ENCODE results near the gene AP1M1.

The AP1M1 gene

DNA sequence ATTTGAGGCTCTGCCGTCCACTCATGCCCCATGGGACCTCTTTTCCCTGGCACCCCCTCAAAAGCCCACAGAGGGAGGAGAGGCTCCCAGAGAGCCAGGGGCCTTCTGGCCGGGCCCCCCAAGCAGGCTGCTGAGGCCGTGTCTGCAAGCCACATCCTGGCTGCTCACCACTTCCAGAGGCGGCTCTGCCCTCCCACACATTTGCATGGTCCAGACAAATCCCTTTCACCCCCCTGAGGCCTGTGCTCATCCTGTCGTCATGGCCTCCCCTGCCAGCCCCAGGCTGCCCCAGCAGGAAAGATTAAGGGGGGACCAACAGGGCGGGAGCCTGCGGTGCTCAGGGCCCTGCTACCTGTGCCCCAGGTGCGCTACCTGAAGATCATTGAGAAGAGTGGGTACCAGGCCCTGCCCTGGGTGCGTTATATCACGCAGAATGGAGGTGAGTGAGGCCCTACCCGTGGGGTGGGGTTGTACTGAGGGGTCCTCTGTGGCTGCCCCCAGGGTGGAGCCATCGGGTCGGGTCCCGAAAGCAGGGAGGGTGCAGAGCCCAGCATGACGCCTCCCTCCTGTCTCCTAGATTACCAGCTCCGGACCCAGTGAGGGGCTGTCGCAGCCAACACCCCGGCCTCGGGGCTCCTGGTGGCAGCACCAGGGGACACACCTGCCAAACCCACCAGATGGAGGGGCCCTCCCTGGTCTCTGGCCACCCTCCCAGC lies 36.3 kb downstream of the AP1M1 start:
- no peak for DNase-seq

DNA sequence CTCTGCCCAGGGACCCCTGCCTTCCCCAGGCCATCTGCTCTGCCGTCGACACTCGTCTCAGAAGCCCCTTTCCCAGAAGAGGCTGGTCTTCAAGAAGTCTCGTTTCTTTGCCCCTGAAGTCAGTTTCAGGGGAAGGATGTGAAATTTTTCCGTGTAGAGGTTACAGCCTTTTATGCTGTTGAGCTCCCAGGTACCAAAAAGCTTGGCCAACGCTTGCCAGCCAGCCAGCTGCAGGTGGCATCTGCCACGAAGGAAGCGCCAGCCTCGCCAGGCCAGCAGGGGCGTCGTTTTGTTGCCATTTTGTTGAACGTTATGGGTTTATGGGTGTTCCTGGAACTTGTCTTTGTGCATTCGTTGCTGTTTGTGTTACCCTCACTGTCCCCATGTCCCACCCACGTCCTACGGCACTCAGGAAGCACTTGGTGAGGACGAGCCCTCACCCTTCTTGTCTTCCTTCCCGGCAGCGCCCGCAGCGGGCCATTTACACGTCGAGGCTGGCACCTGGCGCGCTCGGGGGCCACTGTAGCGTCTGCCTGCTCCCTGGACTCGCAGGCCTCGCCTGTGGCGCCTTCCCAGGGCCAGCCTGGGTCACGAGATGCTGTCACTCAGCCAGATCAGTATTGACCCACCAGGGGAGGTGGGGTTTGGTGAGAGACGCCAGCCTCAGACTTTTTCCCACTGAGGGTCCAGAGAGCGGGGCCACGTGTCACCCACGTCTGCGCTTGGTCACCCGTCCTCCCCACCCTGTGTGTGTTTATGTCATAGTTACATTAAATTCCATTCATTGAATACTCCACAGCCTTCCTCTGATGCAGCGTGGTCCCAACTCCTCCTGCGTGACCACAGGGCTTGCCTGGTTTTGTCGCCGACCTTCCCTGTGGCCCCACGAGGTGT lies 37.1 kb downstream of the AP1M1 start:
- no peak for DNase-seq

DNA sequence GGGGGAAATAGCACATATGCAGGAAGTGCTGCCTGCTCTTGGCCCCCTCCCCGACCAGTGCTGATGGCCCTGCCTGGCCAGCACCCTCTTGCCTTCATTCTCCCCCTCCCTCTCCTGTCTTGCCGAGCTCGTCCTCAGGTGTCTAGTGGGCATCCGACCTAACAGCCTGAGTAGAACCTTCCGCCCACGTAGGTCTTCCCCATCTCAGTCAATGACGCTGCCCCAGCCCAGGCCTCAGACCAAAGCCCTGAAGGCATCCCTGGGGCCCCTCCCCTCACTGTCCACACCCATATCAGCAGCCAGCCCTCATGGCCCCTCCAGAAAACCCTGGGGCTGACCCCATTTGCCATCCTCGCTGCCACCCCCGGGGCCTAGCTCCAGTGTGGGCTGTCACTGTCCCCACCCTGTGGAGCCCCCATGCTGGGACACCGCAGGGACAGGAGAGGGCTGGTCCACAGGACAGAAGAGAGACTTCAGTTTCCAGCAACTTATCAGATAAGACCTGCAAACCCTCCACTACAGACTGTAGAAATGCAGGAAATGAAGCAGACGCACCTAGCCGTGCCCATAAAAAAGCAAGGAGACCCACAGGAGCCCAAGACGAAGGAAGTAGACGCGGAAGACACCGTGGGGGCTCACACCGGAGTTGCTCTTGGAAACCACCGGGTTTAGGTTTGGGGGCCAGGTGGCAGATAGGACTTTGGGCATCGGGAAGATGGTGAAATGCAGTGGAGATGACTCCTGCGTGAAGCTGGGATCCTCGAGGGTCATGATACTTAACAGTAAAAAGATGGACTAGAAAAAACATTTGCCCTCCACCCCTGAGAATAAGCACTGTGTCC lies 38.3 kb downstream of the AP1M1 start:
- DNase-seq = no peak

GRCh38 chr19:16244091-16244490 lies 46.4 kb downstream of the AP1M1 start:
- peak; percentile 43 for DNase-seq

GRCh38 chr19:16247353-16248182 lies 49.9 kb downstream of the AP1M1 start:
- DNase-seq = peak; percentile 73

DNA sequence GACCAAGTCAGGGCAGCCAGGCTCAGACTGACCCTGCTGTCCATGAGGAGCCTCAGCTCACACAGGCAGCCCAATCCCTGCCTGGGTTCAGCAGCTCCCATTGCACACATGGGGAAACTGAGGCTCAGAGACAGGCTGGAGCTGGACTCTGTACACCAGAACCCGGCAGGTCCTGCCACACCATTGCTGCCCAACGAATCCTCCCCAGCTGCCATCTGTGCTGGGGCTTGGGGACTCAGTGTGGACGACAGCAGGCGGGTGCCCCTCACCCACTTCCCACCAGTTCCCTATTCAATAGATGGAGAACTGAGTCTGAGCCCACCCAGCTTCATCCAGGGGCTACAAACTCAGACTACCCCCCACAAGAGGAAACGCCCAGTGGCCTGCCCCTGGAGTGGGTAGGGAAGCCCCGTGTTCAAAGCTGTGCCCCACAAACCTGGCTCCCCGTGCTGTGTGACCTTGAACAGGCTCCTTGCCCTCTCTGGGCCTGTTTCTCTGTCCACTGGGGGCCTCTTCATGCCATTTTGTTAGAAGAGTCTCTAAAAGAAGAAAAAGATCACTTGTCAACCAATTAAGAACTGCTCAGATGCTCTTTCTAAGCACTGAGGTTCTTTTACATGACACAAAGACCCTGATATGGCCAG lies 50.8 kb downstream of the AP1M1 start:
- no peak for DNase-seq

- DNase-seq = no peak
These were observed 52.2 kb downstream of the AP1M1 start for GRCh38 chr19:16249826-16250404.

DNA sequence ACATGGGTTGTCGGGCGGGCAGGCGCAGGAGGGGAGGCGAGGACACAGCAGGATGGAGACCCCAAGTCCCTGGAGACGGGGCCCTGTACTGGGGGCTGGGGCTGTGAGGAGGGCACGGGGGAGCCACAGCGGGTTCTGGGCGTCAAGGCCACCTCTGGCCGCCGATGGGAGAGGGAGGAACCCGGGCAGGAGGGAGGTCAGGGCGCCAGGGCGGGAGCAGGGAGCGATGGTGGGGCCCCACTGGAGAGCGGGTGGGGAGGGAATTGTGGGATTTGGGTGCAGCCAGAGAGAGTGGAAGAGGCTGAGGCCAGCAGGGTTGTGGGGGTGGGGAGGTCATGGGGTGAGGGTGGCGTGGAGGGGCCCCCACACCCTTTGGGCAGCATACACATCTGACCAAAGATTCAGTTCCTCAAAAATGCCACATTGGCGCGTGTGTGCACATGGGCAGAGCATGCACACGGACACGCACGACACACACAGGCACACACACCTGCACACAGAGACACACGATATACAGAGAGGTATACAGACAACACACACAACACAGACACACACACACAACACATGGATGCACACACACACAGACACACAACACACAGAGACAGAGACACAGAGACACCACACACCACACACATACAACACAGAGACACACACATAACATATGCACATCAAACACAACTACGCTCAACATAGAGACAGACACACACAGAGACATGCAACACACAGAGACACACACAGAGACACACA lies 54.9 kb downstream of the AP1M1 start:
- no peak for DNase-seq

DNA sequence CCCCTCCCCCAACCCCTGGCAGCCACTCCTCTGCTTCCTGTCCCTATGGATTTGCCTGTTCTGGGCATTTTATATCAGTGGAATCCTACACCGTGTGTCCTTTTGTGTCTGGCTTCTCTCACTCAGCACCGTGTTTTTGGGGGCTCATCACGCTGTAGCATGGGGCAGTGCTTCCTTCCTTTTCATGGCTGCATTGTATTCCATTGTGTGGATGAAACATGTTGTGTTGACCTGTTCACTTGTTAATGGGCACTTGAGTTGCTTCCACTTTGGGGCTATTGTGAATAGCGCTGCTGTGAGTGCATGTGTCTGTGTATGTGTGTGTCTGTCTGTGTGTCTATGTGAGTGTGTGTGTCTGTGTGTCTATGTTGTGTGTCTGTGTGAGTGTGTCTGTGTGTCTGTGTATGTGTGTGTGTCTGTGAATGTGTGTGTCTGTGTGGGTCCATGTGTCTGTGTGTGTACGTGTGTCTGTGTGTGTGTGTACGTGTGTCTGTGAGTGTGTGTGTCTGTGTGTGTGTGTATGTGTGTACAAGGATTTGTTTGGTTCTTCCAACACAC lies 57.2 kb downstream of the AP1M1 start:
- DNase-seq = no peak

GRCh38 chr19:16257509-16258002 lies 59.8 kb downstream of the AP1M1 start:
- DNase-seq = no peak

- DNase-seq = no peak
These were observed 60.8 kb downstream of the AP1M1 start for GRCh38 chr19:16258440-16258903.

DNA sequence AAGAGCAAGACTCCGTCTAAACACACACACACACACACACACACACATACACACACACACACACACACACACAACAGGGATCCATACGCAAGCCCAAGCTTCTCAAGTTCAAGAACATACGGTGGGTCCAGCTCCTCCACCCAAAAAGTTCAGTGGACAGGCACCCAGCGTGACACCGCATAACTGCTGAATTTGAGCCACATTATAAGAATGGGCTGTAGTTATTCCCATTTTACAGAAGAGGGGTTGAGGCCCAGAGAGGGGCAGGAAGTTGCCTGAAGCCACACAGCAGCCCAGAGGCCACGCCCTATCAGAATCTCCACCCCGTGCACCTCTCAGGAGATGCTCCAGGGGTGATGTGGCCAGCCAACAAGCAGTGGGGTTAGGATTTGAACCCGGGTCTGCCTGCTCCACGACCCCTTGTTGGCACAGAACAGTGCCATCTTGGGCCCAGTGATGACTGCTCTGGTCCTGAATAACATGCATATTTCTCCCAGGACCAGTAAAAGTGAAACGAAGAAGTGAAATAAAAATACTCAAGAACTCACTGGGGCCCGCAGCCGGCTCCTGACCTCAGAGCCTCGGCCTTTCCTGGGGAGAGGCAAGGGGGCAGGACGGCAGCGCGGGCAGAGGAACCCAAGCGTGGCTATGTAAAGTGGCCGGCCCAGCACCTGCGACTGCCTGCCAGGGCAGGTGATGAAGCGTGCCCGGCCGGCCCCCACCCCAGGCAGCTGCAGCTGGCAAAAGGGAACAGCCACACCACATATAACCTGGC lies 61.9 kb downstream of the AP1M1 start:
- no peak for DNase-seq

GRCh38 chr19:16260160-16260811 lies 62.6 kb downstream of the AP1M1 start:
- DNase-seq = no peak

GRCh38 chr19:16260812-16261161 lies 63.1 kb downstream of the AP1M1 start:
- no peak for DNase-seq

- DNase-seq = no peak
These were observed 64.1 kb downstream of the AP1M1 start for GRCh38 chr19:16261584-16262368.

DNA sequence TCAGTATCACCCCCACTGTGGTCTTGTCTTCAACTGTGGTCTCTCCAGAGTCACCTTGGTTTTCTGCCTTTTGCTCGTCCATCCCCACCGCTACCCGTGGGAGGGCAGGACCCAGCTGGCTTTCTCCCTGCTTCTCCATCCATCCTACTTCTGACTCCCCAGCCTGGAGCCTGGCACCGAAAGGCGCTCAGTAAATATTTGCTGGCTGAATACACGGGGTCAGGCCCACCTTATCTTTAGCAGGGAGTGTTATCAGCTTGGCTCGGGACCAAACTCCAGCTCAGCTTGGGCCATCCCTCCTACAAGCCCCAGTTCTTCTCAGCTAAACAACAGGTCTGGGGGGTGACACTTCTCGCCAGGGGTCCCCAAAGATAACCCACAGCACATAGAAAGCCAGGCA lies 64.9 kb downstream of the AP1M1 start:
- no peak for DNase-seq

DNA sequence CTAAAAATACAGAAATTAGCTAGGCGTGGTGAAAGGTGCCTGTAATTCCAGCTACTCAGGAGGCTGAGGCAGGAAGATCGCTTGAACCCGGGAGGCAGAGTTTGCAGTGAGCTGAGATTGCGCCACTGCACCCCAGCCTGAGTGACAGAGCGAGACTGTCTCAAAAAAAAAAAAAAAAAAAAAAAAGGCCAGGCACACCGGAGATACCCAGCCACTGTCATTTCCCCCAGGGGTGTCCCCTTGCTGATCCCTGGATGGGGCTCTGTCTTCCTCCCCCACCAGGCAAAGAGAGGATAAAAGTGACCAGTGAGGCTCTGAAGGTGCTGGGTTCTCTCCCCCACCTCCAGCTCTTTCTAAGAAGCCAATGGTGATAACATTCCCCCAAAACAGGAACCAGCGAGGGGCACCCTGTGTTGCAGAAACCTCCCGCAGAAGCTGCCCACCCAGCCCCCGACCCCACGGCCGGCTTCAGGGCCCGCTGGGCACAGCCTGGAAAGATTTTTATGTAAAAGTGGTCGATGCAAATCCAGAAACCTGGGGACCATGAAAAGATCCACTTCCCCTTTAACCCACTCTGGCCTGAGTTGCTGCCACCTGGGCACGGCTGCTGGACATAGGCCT lies 65.5 kb downstream of the AP1M1 start:
- DNase-seq = no peak

All from CD4-positive, alpha-beta T cell treated with Interleukin-4 for 4 hours (primary cell).